HepG2 (cell line): Measurements from ENCODE around the gene GPX5. TPM values are rescaled to one million over a fixed set of nuclear protein-coding genes. Genes with fewer than 3 reads are reported as not detected.

ENCODE experiments used
- ATAC-seq: fragments of 200-7000 bp; cut with Tn5 transposase; 3 replicates; pipeline ENCODE4 v1.9.1; 2020; ENCODE audit warnings: mild to moderate bottlenecking, moderate library complexity
- BruUV-seq: library from RNA; stranded (reverse); fragments of 400-500 nt; replicated peaks from 2 replicates; lab custom pipeline; 2021; lab: Mats Ljungman, UMichigan
- CTCF ChIA-PET: fragments of 300-600 bp; formaldehyde crosslinking; extraction: SDS; loops from one replicate; lab custom pipeline; 2021; ENCODE audit warnings: low total read pairs, inconsistent platforms, low intra/inter-chr PET ratio; lab: Yijun Ruan, JAX
- POLR2A ChIA-PET: fragments of 350-600 bp; sonication (Branson Sonifier 250); formaldehyde crosslinking; loops from one replicate; lab custom pipeline; 2020; ENCODE audit warnings: antibody characterized with exemption, inconsistent platforms; lab: Yijun Ruan, JAX
- DNase-seq: peaks from one replicate; pipeline ENCODE4 v3.0.0-alpha.2; 2015; ENCODE audit warnings: low spot score
- FAIRE-seq: peaks from 3 replicates; lab custom pipeline; 2011; peaks lifted over from hg19 to GRCh38; lab: Jason Lieb, UNC
- H2AFZ ChIP-seq: one replicate; pipeline ENCODE4 v1.6.1; 2011; ENCODE audit warnings: low read length, inconsistent platforms
- H3K27ac ChIP-seq: fragments of 300-600 bp; 3 replicates; pipeline ENCODE4 v1.8.0; 2011; ENCODE audit warnings: mixed run types, mild to moderate bottlenecking, mixed read lengths, low read length, inconsistent platforms; ENCODE audit not compliant: insufficient read depth; ENCODE audit errors: extremely low read length
- H3K27me3 ChIP-seq, 2 experiments: fragments of 200-600 bp in 1 of 2; 2 replicates in 1 of 2; 3 replicates in 1 of 2; pipeline versions ENCODE4 v1.6.0 to v1.8.0; 2011; ENCODE audit warnings: low read length in 2 of 2, mild to moderate bottlenecking in 2 of 2, moderate library complexity in 2 of 2, inconsistent platforms in 1 of 2; ENCODE audit not compliant: insufficient read depth in 2 of 2, control insufficient read depth in 1 of 2
- H3K36me3 ChIP-seq, 2 experiments: fragments of 200-600 bp in 1 of 2; replicated peaks in 1 of 2; 2 replicates in 1 of 2; 3 replicates in 1 of 2; pipeline versions ENCODE4 v1.5.1 to v1.8.0; 2011; ENCODE audit warnings: low read length in 2 of 2, inconsistent platforms in 1 of 2; ENCODE audit not compliant: insufficient read depth in 2 of 2, control insufficient read depth in 1 of 2
- H3K4me1 ChIP-seq: 2 replicates; pipeline ENCODE4 v1.5.1; 2012; ENCODE audit warnings: low read length, inconsistent platforms; ENCODE audit not compliant: insufficient read depth
- H3K4me2 ChIP-seq: 2 replicates; pipeline ENCODE4 v1.6.0; 2011; ENCODE audit warnings: low read depth, low read length, inconsistent platforms
- H3K4me3 ChIP-seq, 3 experiments: fragments of 200-600 bp in 1 of 3; sonication (generic), shearing (Covaris generic) in 1 of 3; replicated peaks in 1 of 3; 2 replicates each; pipeline ENCODE4 v1.5.1; 2011 to 2016; ENCODE audit warnings: low read length in 3 of 3, inconsistent platforms in 2 of 3, low read depth in 2 of 3, mild to moderate bottlenecking in 2 of 3, control low read depth in 1 of 3, mixed read lengths in 1 of 3; ENCODE audit not compliant: insufficient read depth in 1 of 3
- H3K79me2 ChIP-seq: one replicate; pipeline ENCODE4 v1.6.1; 2011; ENCODE audit warnings: low read length, inconsistent platforms; ENCODE audit not compliant: insufficient read depth
- H3K9ac ChIP-seq: 2 replicates; pipeline ENCODE4 v1.6.0; 2011; ENCODE audit warnings: mild to moderate bottlenecking, low read depth, low read length, inconsistent platforms; ENCODE audit not compliant: insufficient read depth
- H3K9me3 ChIP-seq: 2 replicates; pipeline ENCODE4 v1.5.1; 2012; ENCODE audit warnings: mild to moderate bottlenecking, low read length
- H4K20me1 ChIP-seq: 2 replicates; pipeline ENCODE4 v1.6.0; 2011; ENCODE audit warnings: inconsistent platforms, mild to moderate bottlenecking, low read length, moderate library complexity; ENCODE audit not compliant: insufficient read depth
- ARNT2 ChIP-seq: sonication (generic); formaldehyde crosslinking; IDR thresholded peaks from 2 replicates; pipeline ENCODE4 v1.8.0; 2022; ENCODE audit warnings: mild to moderate bottlenecking, low read depth, missing genetic modification reagents, moderate library complexity
- DR1 ChIP-seq: sonication (generic); formaldehyde crosslinking; IDR thresholded peaks from 2 replicates; pipeline ENCODE4 v1.8.0; 2021; ENCODE audit warnings: mild to moderate bottlenecking, missing genetic modification reagents, inconsistent platforms
- KLF11 ChIP-seq: IDR thresholded peaks from 2 replicates; pipeline ENCODE4 v1.6.1; 2016; ENCODE audit warnings: missing compliant biosample characterization
- KLF9 ChIP-seq: IDR thresholded peaks from 2 replicates; pipeline ENCODE4 v1.6.1; 2016; ENCODE audit warnings: low read depth
- NCOA2 ChIP-seq: sonication (generic); formaldehyde crosslinking; IDR thresholded peaks from 2 replicates; pipeline ENCODE4 v1.8.0; 2022; ENCODE audit warnings: inconsistent platforms
- SKI ChIP-seq: fragments of 450-650 bp; IDR thresholded peaks from one replicate; pipeline ENCODE4 v1.6.1; 2018; ENCODE audit warnings: mild to moderate bottlenecking; ENCODE audit not compliant: partially characterized antibody
- ZKSCAN1 ChIP-seq: fragments of 150-350 bp; IDR thresholded peaks from 2 replicates; pipeline ENCODE4 v1.6.1; 2014; ENCODE audit warnings: low read length
- ZNF484 ChIP-seq: sonication (generic); formaldehyde crosslinking; IDR thresholded peaks from 2 replicates; pipeline ENCODE4 v1.5.1; 2020; ENCODE audit warnings: mild to moderate bottlenecking, low read depth, missing genetic modification reagents, borderline replicate concordance
- ZNF607 ChIP-seq: sonication (generic); formaldehyde crosslinking; IDR thresholded peaks from 2 replicates; pipeline ENCODE4 v1.5.1; 2020; ENCODE audit warnings: missing genetic modification reagents, mild to moderate bottlenecking, borderline replicate concordance
- ZNF652 ChIP-seq: IDR thresholded peaks from 2 replicates; pipeline ENCODE4 v1.6.1; 2016; ENCODE audit warnings: low read depth, borderline replicate concordance
- ZNF773 ChIP-seq: sonication (generic); formaldehyde crosslinking; IDR thresholded peaks from 2 replicates; pipeline ENCODE4 v1.4.0; 2020; ENCODE audit warnings: missing genetic modification reagents, borderline replicate concordance
- ZNF776 ChIP-seq: sonication (generic); formaldehyde crosslinking; IDR thresholded peaks from 2 replicates; pipeline ENCODE4 v1.4.0; 2020; ENCODE audit warnings: mild to moderate bottlenecking, missing genetic modification reagents
- WGBS: methylation state at CpG from one replicate; pipeline ENCODE4 v1.1.6; 2017; ENCODE audit warnings: low lambda C conversion rate; 5-methylcytosine and 5-hydroxymethylcytosine counted together
- in situ Hi-C: cut with HindIII; loops from 2 replicates; pipeline ENCODE4 v1.10.0; 2017; ENCODE audit warnings: low pct_unique_long_range_greater_than_20kb; ENCODE audit not compliant: extremely low pct_ligation_motif_present
- intact Hi-C: fragments of 100-400 bp; cut with micrococcal nuclease; formaldehyde crosslinking; loops from one replicate; pipeline ENCODE4 v1.10.0; 2022; ENCODE audit not compliant: unreplicated experiment
- polyA plus RNA-seq, 8 experiments: library from polyadenylated mRNA; depleted of rRNA in 3 of 8; stranded (reverse) in 7 of 8; unstranded in 1 of 8; fragments of >200 nt; fragmentation: Illumina TruSeq in 4 of 8; extraction: Trizol in 4 of 8; gene quantifications; 2 replicates each; pipeline versions ENCODE4 v1.2.1 to v1.2.3, GENCODE V29; 2011 to 2016; ENCODE audit warnings: low read depth in 4 of 8, missing spikeins in 1 of 8, mixed read lengths in 1 of 8; ENCODE audit not compliant: insufficient read depth in 1 of 8
- total RNA-seq, 5 experiments: library from RNA; depleted of rRNA; stranded (reverse); fragments of >200 nt; fragmentation: Illumina TruSeq; extraction: Trizol; gene quantifications; 2 replicates each; pipeline ENCODE4 v1.2.3, GENCODE V29; 2016; ENCODE audit warnings: low read depth in 1 of 5
- TF ChIP-seq, protein P1 (sequence below): sonication (generic); formaldehyde crosslinking; IDR thresholded peaks from 2 replicates; pipeline ENCODE4 v1.8.0; 2022; ENCODE audit warnings: missing genetic modification reagents, mild to moderate bottlenecking, borderline replicate concordance
- TF ChIP-seq, protein P2 (sequence below): sonication (generic); formaldehyde crosslinking; IDR thresholded peaks from 2 replicates; pipeline ENCODE4 v1.5.0; 2020; ENCODE audit warnings: missing genetic modification reagents
- TF ChIP-seq, protein P3 (sequence below): sonication (generic); formaldehyde crosslinking; IDR thresholded peaks from 2 replicates; pipeline ENCODE4 v1.4.0; 2020; ENCODE audit warnings: mild to moderate bottlenecking, missing genetic modification reagents

Gene GPX5
- total and polyA plus RNA-seq, 2 of the 13 experiments (the other 11 are each of a cell fraction or from before 2014, with no cell fraction given) = not detected

DNA sequence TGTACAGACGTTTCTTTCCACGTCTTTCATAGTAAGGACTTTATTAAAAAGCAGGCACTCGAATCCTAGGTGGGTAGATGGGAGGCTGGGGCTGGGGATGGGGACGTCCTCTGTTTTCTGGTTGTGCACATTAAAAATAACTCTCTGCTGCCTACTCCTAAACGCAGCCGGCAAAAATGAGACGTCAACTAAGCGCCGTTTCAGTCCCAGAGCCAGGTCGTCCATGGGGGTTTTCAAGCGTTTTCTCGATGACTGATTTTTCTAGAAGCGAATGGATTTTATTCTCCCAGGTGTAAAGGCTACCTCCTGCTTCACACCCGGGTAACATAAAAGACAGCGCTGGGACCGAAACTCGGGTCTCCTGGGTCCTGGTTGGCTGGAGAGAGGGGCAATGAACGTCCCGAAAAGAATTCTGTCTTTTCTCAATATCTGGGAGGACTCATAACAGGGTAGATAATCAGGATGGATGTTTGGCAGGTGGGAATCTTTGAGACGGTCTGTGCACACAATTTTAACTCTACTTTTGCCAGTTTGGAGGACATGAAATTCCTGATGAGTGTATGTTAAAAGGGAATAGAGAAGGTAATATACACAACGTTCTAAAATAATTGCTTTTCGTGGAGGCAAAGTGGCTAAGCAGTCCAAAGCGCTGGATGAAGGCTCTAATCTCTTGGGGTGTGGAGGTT lies 35.3 kb upstream of the GPX5 start (continued):
- TF ChIP-seq ZNF652 (0 out of 2 replicates have a peak, but pooled peaks have one; percentile 39), SKI (no peak), ZNF484 (no peak), KLF9 (CRISPR knock-in tag) (no peak), ZNF607 (0 out of 2 replicates have a peak, but pooled peaks have one; percentile 5), ZKSCAN1 (no peak), ZNF776 (CRISPR knock-in tag) (no peak), KLF11 (no peak), DR1 (CRISPR knock-in tag) (no peak)
- TF ChIP-seq, protein P1, sequence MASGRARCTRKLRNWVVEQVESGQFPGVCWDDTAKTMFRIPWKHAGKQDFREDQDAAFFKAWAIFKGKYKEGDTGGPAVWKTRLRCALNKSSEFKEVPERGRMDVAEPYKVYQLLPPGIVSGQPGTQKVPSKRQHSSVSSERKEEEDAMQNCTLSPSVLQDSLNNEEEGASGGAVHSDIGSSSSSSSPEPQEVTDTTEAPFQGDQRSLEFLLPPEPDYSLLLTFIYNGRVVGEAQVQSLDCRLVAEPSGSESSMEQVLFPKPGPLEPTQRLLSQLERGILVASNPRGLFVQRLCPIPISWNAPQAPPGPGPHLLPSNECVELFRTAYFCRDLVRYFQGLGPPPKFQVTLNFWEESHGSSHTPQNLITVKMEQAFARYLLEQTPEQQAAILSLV (CRISPR knock-in tag) = no peak
- TF ChIP-seq, protein P2, sequence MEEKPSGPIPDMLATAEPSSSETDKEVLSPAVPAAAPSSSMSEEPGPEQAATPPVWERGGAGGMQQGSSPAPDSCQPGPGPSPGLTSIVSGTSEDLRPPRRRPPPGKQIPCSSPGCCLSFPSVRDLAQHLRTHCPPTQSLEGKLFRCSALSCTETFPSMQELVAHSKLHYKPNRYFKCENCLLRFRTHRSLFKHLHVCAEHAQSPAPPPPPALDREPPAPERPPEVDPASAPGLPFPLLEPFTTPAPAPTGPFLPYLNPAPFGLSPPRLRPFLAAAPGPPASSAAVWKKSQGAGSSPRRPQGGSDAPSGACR (CRISPR knock-in tag) = no peak
- TF ChIP-seq, all 625 proteins: peak for 7

DNA sequence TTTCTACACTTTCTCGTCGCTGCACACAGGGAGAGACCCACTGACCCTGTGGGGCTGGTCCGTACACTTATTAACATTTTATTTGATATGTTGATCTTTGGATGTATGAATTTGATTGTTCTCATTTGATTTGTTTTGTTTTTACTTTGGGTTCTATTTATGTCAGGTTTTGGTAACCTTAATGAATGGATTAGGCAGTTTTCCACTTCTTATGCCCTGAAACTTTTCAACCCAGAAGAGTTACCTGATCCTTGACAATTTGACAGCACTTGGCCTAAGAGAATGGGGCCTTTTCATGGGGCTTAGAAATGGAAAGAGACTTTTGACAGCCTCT lies 33.7 kb upstream of the GPX5 start:
- no peak for ATAC-seq
- TF ChIP-seq, protein P3, sequence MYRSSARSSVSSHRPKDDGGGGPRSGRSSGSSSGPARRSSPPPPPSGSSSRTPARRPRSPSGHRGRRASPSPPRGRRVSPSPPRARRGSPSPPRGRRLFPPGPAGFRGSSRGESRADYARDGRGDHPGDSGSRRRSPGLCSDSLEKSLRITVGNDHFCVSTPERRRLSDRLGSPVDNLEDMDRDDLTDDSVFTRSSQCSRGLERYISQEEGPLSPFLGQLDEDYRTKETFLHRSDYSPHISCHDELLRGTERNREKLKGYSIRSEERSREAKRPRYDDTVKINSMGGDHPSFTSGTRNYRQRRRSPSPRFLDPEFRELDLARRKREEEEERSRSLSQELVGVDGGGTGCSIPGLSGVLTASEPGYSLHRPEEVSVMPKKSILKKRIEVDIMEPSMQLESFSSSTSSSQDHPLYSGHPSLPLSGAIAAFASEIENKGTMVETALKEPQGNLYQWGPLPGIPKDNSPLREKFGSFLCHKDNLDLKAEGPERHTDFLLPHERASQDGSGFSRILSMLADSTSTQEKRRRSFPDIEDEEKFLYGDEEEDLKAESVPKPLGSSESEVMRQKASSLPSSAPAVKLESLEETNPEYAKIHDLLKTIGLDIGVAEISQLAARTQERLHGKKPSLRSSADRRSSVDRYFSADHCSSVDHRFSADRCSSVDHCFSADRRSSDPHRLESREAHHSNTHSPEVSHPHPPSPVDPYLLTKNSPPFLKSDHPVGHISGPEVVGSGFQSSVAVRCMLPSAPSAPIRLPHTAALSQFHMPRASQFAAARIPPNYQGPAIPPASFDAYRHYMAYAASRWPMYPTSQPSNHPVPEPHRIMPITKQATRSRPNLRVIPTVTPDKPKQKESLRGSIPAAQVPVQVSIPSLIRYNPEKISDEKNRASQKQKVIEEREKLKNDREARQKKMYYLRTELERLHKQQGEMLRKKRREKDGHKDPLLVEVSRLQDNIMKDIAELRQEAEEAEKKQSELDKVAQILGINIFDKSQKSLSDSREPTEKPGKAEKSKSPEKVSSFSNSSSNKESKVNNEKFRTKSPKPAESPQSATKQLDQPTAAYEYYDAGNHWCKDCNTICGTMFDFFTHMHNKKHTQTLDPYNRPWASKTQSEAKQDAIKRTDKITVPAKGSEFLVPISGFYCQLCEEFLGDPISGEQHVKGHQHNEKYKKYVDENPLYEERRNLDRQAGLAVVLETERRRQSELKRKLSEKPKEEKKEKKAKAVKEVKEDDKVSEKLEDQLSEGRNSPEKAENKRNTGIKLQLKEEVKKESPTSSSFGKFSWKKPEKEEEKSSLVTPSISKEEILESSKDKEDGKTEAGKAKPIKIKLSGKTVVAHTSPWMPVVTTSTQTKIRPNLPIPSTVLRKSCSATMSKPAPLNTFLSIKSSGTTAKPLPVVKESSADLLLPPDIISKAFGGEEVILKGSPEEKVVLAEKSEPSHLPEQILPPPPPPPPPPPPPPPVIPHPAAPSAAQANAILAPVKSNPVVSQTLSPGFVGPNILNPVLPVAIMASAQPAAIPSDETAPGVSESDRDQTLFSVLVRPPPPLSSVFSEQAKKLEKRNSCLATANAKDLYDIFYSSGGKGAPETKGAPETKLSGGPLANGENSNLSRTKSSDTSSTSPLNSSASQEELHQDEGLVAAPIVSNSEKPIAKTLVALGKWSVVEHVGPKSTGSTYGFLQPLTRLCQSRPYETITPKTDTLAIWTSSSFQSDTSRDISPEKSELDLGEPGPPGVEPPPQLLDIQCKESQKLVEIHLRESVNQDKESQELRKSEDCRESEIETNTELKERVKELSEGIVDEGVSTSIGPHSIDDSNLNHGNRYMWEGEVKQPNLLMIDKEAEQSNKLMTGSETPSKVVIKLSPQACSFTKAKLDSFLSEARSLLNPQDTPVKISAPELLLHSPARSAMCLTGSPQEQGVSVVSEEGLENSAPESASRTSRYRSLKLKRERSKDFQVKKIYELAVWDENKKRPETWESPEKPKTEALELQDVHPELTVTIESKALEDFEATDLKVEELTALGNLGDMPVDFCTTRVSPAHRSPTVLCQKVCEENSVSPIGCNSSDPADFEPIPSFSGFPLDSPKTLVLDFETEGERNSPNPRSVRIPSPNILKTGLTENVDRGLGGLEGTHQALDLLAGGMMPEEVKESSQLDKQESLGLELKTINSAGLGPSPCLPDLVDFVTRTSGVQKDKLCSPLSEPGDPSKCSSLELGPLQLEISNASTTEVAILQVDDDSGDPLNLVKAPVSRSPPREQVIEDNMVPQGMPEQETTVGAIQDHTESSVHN (CRISPR knock-in tag) = no peak
- TF ChIP-seq NCOA2 (CRISPR knock-in tag) = no peak
- TF ChIP-seq ZNF773 (CRISPR knock-in tag) = no peak
- TF ChIP-seq ARNT2 (CRISPR knock-in tag) = no peak

More for the DNA sequence above, 33.7 kb upstream of the GPX5 start:
- Histone ChIP-seq H2AFZ (no peak overlapping the region), H3K4me1 (peaks cover 14% of the 10 kb centered on the region; the same call in 1 of the 2 replicates), H3K9me3 (no peaks in the 10 kb centered on the region), H3K27ac (no peak overlapping the region), H4K20me1 (no peaks in the 10 kb centered on the region), H3K9ac (no peak overlapping the region), H3K27me3 (peaks cover 0 to 5% of the 10 kb centered on the region in 2 experiments; a peak in 1 of 5 replicates), H3K79me2 (no peaks in the 10 kb centered on the region), H3K4me3 (no peak overlapping the region), H3K36me3 (no peaks in the 10 kb centered on the region), H3K4me2 (no peak overlapping the region)
- ChIA-PET CTCF (no interaction called here), POLR2A (no interaction called here)
- 71% methylated on average over 3 of the region's 3 CpGs for WGBS
- FAIRE-seq (no peak), DNase-seq (no peak)
- intact Hi-C loops (no loop called here), in situ Hi-C loops (no loop called here)
- no TSS peak for BruUV-seq
